ENCODE data around the gene NR5A1. TPM values are rescaled to one million over a fixed set of nuclear protein-coding genes. Genes with fewer than 3 reads are reported as not detected.

Gene NR5A1
- total and polyA plus RNA-seq, 7 donors, result 0.03 to 0.60 TPM; not detected in 5

- H3K4me1 ChIP-seq, result peaks cover 0 to 11% (median 9%) of the 10 kb centered on the region in 4 donors
- no peak overlapping the region for H3K4me3 ChIP-seq
- H3K27me3 ChIP-seq, result peaks cover 15 to 70% (median 51%) of the 10 kb centered on the region in 3 donors
- H3K27ac ChIP-seq, result no peak overlapping the region
- intact Hi-C loops (cut with DNase I), result no loop called here
- TF ChIP-seq POLR2A (IDR thresholded peaks at IDR 0.05) (no peak), POLR2AphosphoS5 (IDR thresholded peaks at IDR 0.05) (no peak), EP300 (IDR thresholded peaks at IDR 0.05) (no peak), CTCF (IDR thresholded peaks at IDR 0.05) (no peak)
- no peak for DNase-seq
- 72 to 82% methylated on average over 15 of the region's 15 CpGs for WGBS, 2 donors
- H3K9me3 ChIP-seq, result no peaks in the 10 kb centered on the region
- H3K36me3 ChIP-seq, result no peaks in the 10 kb centered on the region
Measured at GRCh38 chr9:124498499-124499146, 8.6 kb downstream of the NR5A1 start.

GRCh38 chr9:124498040-124498439 is 9.2 kb downstream of the NR5A1 start:
- no peak for DNase-seq
- 64 to 82% methylated on average over 6 of the region's 6 CpGs for WGBS, 2 donors
- intact Hi-C loops (cut with DNase I), result no loop called here
- no peaks in the 10 kb centered on the region for H3K36me3 ChIP-seq
- peaks cover 0 to 5% (median 3%) of the 10 kb centered on the region in 4 donors for H3K4me1 ChIP-seq
- H3K27me3 ChIP-seq, result peaks cover 10 to 68% (median 45%) of the 10 kb centered on the region in 3 donors
- no peaks in the 10 kb centered on the region for H3K9me3 ChIP-seq
- no peak overlapping the region for H3K27ac ChIP-seq
- H3K4me3 ChIP-seq, result no peak overlapping the region
- TF ChIP-seq CTCF (IDR thresholded peaks at IDR 0.05) (no peak), EP300 (IDR thresholded peaks at IDR 0.05) (no peak), POLR2A (IDR thresholded peaks at IDR 0.05) (no peak), POLR2AphosphoS5 (IDR thresholded peaks at IDR 0.05) (no peak)

GRCh38 chr9:124497441-124497840 is 9.8 kb downstream of the NR5A1 start:
- TF ChIP-seq CTCF (IDR thresholded peaks at IDR 0.05) (no peak), POLR2AphosphoS5 (IDR thresholded peaks at IDR 0.05) (no peak)
- no peaks in the 10 kb centered on the region for H3K9me3 ChIP-seq
- peaks cover 4 to 68% (median 39%) of the 10 kb centered on the region in 3 donors for H3K27me3 ChIP-seq
- H3K27ac ChIP-seq, result no peak overlapping the region
- WGBS, 2 donors, result 87 to 92% methylated on average over 8 of the region's 8 CpGs
- no peak for DNase-seq
- intact Hi-C loops (cut with DNase I), result no loop called here
- no peaks in the 10 kb centered on the region for H3K4me1 ChIP-seq
- no peak overlapping the region for H3K4me3 ChIP-seq
- H3K36me3 ChIP-seq, result no peaks in the 10 kb centered on the region

DNA sequence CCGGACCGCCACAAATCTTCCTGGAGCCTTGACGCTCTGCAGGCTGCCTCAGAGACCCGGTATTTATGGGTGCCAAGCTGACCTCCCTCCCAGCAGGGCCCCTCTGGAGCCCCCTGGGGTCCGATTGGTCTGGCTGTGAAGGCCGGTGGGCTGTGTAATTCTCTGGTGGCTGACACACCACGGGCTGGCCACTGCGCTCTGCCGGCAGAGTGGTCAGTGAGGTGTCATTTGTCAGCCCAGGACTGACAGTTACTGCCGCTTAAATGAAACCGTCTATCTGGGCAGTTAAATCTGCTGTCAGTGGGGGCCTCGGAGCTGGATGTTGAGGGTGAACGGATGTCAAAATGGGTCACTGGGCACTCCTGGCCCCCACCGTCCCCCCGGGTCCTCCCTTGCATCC is 10.7 kb downstream of the NR5A1 start:
- H3K36me3 ChIP-seq, result no peaks in the 10 kb centered on the region
- H3K4me3 ChIP-seq, result no peak overlapping the region
- TF ChIP-seq POLR2AphosphoS5 (IDR thresholded peaks at IDR 0.05), result no peak
- no peak for TF ChIP-seq EP300 (IDR thresholded peaks at IDR 0.05)
- TF ChIP-seq CTCF (IDR thresholded peaks at IDR 0.05), result no peak
- no peak for TF ChIP-seq POLR2A (IDR thresholded peaks at IDR 0.05)
- H3K27ac ChIP-seq, result no peak overlapping the region
- peaks cover 0 to 66% (median 35%) of the 10 kb centered on the region in 3 donors for H3K27me3 ChIP-seq
- H3K4me1 ChIP-seq, result no peaks in the 10 kb centered on the region
- 67 to 78% methylated on average over 15 of the region's 15 CpGs for WGBS, 2 donors
- intact Hi-C loops (cut with DNase I), result no loop called here
- H3K9me3 ChIP-seq, result no peaks in the 10 kb centered on the region
- no peak for DNase-seq

GRCh38 chr9:124496075-124496449 is 11.1 kb downstream of the NR5A1 start:
- WGBS, 2 donors, result 51 to 82% methylated on average over 3 of the region's 3 CpGs
- Histone ChIP-seq H3K27ac (no peak overlapping the region), H3K27me3 (peaks cover 0 to 66% (median 35%) of the 10 kb centered on the region in 3 donors), H3K4me1 (no peaks in the 10 kb centered on the region), H3K9me3 (no peaks in the 10 kb centered on the region), H3K4me3 (no peak overlapping the region), H3K36me3 (no peaks in the 10 kb centered on the region)
- intact Hi-C loops (cut with DNase I), result no loop called here
- DNase-seq, result no peak
- no peak for TF ChIP-seq EP300 (IDR thresholded peaks at IDR 0.05)

Measured in sigmoid colon (tissue), 7 donors.